SK-N-SH (cell line): ENCODE results near the gene SLC41A3. TPM values are rescaled to one million over a fixed set of nuclear protein-coding genes. Genes with fewer than 3 reads are reported as not detected.

Experiments used
- CTCF ChIA-PET: fragments of 300-600, 350-600 bp; formaldehyde crosslinking; extraction: SDS; loops from one replicate; lab custom pipeline; 2021; lab: Yijun Ruan, JAX
- POLR2A ChIA-PET: fragments of 350-600 bp; sonication (Branson Sonifier 250); formaldehyde crosslinking; extraction: SDS; loops from one replicate; lab custom pipeline; 2020; ENCODE audit warnings: antibody characterized with exemption, inconsistent platforms; lab: Yijun Ruan, JAX
- DNase-seq: peaks from one replicate; pipeline ENCODE4 v3.0.0; 2012
- H2AFZ ChIP-seq: fragments of 200-600 bp; sonication (generic); 2 replicates; pipeline ENCODE4 v1.8.1; 2016; ENCODE audit warnings: antibody characterized with exemption, mild to moderate bottlenecking, low read depth
- H3F3A ChIP-seq: fragments of 200-600 bp; sonication (generic); replicated peaks from 2 replicates; pipeline ENCODE3; 2016; ENCODE audit warnings: antibody characterized with exemption, mild to moderate bottlenecking; ENCODE audit not compliant: insufficient read depth
- H3K27ac ChIP-seq, 2 experiments: fragments of 200-500 bp in 1 of 2; fragments of 200-600 bp in 1 of 2; sonication (Bioruptor generic) in 1 of 2; sonication (generic), shearing (Covaris generic) in 1 of 2; 2 replicates each; pipeline versions ENCODE4 v1.5.1 to v1.6.1; 2014 to 2016; ENCODE audit warnings: low read depth in 2 of 2, inconsistent platforms in 1 of 2, low read length in 1 of 2, mild to moderate bottlenecking in 1 of 2, mixed read lengths in 1 of 2
- H3K27me3 ChIP-seq: fragments of 200-600 bp; sonication (generic), shearing (Covaris generic); 2 replicates; pipeline ENCODE4 v1.6.1; 2016; ENCODE audit warnings: mixed run types; ENCODE audit not compliant: insufficient read depth
- H3K36me3 ChIP-seq, 2 experiments: fragments of 200-500 bp in 1 of 2; fragments of 200-600 bp in 1 of 2; sonication (Bioruptor generic) in 1 of 2; sonication (generic) in 1 of 2; replicated peaks in 1 of 2; 2 replicates each; pipeline versions ENCODE3 to v1.5.1; 2014 to 2016; ENCODE audit warnings: low read length in 1 of 2, mild to moderate bottlenecking in 1 of 2; ENCODE audit not compliant: insufficient read depth in 2 of 2, control insufficient read depth in 1 of 2
- H3K4me1 ChIP-seq, 2 experiments: fragments of 200-500 bp in 1 of 2; fragments of 200-600 bp in 1 of 2; sonication (Bioruptor generic) in 1 of 2; sonication (generic), shearing (Covaris generic) in 1 of 2; 2 replicates each; pipeline versions ENCODE4 v1.5.1 to v1.6.1; 2014 to 2016; ENCODE audit warnings: low read depth in 1 of 2, low read length in 1 of 2, mixed run types in 1 of 2; ENCODE audit not compliant: insufficient read depth in 2 of 2, control insufficient read depth in 1 of 2
- H3K4me2 ChIP-seq: fragments of 200-600 bp; sonication (generic), shearing (Covaris generic); 2 replicates; pipeline ENCODE4 v1.6.1; 2017; ENCODE audit warnings: mixed run types
- H3K4me3 ChIP-seq, 2 experiments: fragments of 200-500 bp in 1 of 2; fragments of 200-600 bp in 1 of 2; sonication (Bioruptor generic) in 1 of 2; sonication (generic), shearing (Covaris generic) in 1 of 2; 2 replicates each; pipeline versions ENCODE4 v1.5.1 to v1.8.1; 2014 to 2016; ENCODE audit warnings: low read depth in 2 of 2, inconsistent platforms in 1 of 2, low read length in 1 of 2, mild to moderate bottlenecking in 1 of 2, mixed read lengths in 1 of 2, moderate library complexity in 1 of 2
- H3K79me2 ChIP-seq: fragments of 200-600 bp; sonication (generic); 2 replicates; pipeline ENCODE4 v1.8.1; 2017; ENCODE audit warnings: mild to moderate bottlenecking; ENCODE audit not compliant: insufficient read depth
- H3K9ac ChIP-seq: fragments of 200-600 bp; sonication (generic); 2 replicates; pipeline ENCODE4 v1.6.1; 2017; ENCODE audit warnings: mixed run types
- H3K9me2 ChIP-seq: fragments of 200-600 bp; sonication (generic); 2 replicates; pipeline ENCODE4 v1.6.1; 2017; ENCODE audit warnings: mixed run types
- H3K9me3 ChIP-seq: fragments of 200-600 bp; sonication (generic); 2 replicates; pipeline ENCODE4 v1.6.1; 2017; ENCODE audit warnings: mixed run types, mild to moderate bottlenecking, moderate library complexity
- H4K20me1 ChIP-seq: fragments of 200-600 bp; sonication (generic); 2 replicates; pipeline ENCODE4 v1.6.1; 2017; ENCODE audit warnings: mild to moderate bottlenecking, mixed run types; ENCODE audit not compliant: insufficient read depth
- CHD2 ChIP-seq: fragments of 150-350 bp; IDR thresholded peaks from 2 replicates; pipeline ENCODE4 v1.6.1; 2018; ENCODE audit warnings: low read length; ENCODE audit not compliant: partially characterized antibody
- EP300 ChIP-seq, 2 experiments: IDR thresholded peaks; 2 replicates each; pipeline versions ENCODE4 v1.4.0 to v1.6.1; 2012; ENCODE audit warnings: borderline replicate concordance in 1 of 2, low read depth in 1 of 2, low read length in 1 of 2
- FOXJ3 ChIP-seq: sonication (generic); formaldehyde crosslinking; IDR thresholded peaks from 2 replicates; pipeline ENCODE4 v1.5.1; 2020; ENCODE audit warnings: mild to moderate bottlenecking, missing genetic modification reagents
- FOXM1 ChIP-seq: IDR thresholded peaks from 2 replicates; pipeline ENCODE4 v1.4.0; 2012; ENCODE audit warnings: low read depth, mild to moderate bottlenecking
- MEF2A ChIP-seq: IDR thresholded peaks from 2 replicates; pipeline ENCODE4 v1.4.0; 2012; ENCODE audit warnings: low read depth, borderline replicate concordance
- POLR2AphosphoS5 ChIP-seq: IDR thresholded peaks from 2 replicates; pipeline ENCODE4 v1.6.1; 2012; ENCODE audit warnings: low read depth, low read length
- RAD21 ChIP-seq: IDR thresholded peaks from 2 replicates; pipeline ENCODE4 v1.6.1; 2012; ENCODE audit warnings: mild to moderate bottlenecking, low read length
- RCOR1 ChIP-seq: fragments of 150-350 bp; IDR thresholded peaks from 2 replicates; pipeline ENCODE4 v1.6.1; 2017; ENCODE audit warnings: antibody characterized with exemption, low read length
- RFX5 ChIP-seq: IDR thresholded peaks from 2 replicates; pipeline ENCODE4 v1.6.1; 2012; ENCODE audit warnings: mild to moderate bottlenecking, improper control_type of control experiment, low read length
- RXRA ChIP-seq: IDR thresholded peaks from 2 replicates; pipeline ENCODE4 v1.4.0; 2012; ENCODE audit warnings: low read depth, mild to moderate bottlenecking, borderline replicate concordance
- SIN3A ChIP-seq: IDR thresholded peaks from 2 replicates; pipeline ENCODE4 v1.6.1; 2012; ENCODE audit warnings: low read depth, mild to moderate bottlenecking, low read length, moderate library complexity, borderline replicate concordance
- WGBS: methylation state at CpG from one replicate; pipeline ENCODE4 v1.1.6; 2017; ENCODE audit warnings: low lambda C conversion rate; 5-methylcytosine and 5-hydroxymethylcytosine counted together
- polyA plus RNA-seq, 3 experiments: library from polyadenylated mRNA; depleted of rRNA; stranded (reverse); fragments of >200 nt; gene quantifications; 2 replicates each; pipeline ENCODE4 v1.2.3, GENCODE V29; 2012
- TF ChIP-seq, protein P1 (sequence below): IDR thresholded peaks from 2 replicates; pipeline ENCODE4 v1.4.0; 2012; ENCODE audit warnings: low read depth, borderline replicate concordance
- TF ChIP-seq, protein P2 (sequence below): IDR thresholded peaks from 2 replicates; pipeline ENCODE4 v1.4.0; 2012; ENCODE audit warnings: low read depth
- TF ChIP-seq, protein P3 (sequence below): IDR thresholded peaks from 2 replicates; pipeline ENCODE4 v1.6.1; 2012; ENCODE audit warnings: mild to moderate bottlenecking, low read depth, low read length, moderate library complexity

The SLC41A3 gene
- polyA plus RNA-seq, 1 of the 3 experiments (the other 2 are of a cell fraction), result 53.4 TPM

DNA sequence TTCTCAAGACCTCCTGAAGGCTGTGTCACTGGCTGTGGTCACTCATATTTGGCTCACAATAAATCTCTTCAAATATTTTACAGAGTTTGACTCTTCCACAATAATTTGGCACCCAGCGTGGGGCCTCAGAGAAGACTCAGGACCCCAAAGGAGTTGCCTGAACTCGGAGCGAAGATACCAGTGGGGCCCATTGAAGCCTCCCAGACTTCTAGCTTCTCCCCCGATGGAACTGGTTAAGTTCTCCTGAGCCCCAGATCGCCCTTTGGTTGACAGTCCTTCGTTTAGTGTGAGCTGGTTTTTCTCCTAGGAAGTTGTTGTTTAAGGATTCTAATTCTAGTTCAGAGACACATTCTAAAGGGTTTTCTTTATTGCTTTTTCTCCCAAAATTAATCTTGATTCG lies 1.4 kb upstream of the SLC41A3 start:
- no peaks in the 10 kb centered on the region for H3F3A ChIP-seq
- peaks cover 0 to 15% of the 10 kb centered on the region in 2 experiments; a peak in 2 of 4 replicates for H3K4me1 ChIP-seq
- CTCF ChIA-PET, result interaction anchor here (0.8 kb wide), 1 partner anchor 49 kb away, joined by 3 read pairs; no protein-coding TSS in a partner anchor
- POLR2A ChIA-PET, result no interaction called here
- TF ChIP-seq SIN3A, result no peak
- TF ChIP-seq, protein P1, sequence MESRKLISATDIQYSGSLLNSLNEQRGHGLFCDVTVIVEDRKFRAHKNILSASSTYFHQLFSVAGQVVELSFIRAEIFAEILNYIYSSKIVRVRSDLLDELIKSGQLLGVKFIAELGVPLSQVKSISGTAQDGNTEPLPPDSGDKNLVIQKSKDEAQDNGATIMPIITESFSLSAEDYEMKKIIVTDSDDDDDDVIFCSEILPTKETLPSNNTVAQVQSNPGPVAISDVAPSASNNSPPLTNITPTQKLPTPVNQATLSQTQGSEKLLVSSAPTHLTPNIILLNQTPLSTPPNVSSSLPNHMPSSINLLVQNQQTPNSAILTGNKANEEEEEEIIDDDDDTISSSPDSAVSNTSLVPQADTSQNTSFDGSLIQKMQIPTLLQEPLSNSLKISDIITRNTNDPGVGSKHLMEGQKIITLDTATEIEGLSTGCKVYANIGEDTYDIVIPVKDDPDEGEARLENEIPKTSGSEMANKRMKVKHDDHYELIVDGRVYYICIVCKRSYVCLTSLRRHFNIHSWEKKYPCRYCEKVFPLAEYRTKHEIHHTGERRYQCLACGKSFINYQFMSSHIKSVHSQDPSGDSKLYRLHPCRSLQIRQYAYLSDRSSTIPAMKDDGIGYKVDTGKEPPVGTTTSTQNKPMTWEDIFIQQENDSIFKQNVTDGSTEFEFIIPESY, result no peak
- TF ChIP-seq CHD2, result no peak
- TF ChIP-seq, protein P2, sequence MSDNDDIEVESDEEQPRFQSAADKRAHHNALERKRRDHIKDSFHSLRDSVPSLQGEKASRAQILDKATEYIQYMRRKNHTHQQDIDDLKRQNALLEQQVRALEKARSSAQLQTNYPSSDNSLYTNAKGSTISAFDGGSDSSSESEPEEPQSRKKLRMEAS, result no peak
- TF ChIP-seq RAD21, result no peak
- no peak for TF ChIP-seq POLR2AphosphoS5
- no peak for TF ChIP-seq MEF2A
- TF ChIP-seq, protein P3, sequence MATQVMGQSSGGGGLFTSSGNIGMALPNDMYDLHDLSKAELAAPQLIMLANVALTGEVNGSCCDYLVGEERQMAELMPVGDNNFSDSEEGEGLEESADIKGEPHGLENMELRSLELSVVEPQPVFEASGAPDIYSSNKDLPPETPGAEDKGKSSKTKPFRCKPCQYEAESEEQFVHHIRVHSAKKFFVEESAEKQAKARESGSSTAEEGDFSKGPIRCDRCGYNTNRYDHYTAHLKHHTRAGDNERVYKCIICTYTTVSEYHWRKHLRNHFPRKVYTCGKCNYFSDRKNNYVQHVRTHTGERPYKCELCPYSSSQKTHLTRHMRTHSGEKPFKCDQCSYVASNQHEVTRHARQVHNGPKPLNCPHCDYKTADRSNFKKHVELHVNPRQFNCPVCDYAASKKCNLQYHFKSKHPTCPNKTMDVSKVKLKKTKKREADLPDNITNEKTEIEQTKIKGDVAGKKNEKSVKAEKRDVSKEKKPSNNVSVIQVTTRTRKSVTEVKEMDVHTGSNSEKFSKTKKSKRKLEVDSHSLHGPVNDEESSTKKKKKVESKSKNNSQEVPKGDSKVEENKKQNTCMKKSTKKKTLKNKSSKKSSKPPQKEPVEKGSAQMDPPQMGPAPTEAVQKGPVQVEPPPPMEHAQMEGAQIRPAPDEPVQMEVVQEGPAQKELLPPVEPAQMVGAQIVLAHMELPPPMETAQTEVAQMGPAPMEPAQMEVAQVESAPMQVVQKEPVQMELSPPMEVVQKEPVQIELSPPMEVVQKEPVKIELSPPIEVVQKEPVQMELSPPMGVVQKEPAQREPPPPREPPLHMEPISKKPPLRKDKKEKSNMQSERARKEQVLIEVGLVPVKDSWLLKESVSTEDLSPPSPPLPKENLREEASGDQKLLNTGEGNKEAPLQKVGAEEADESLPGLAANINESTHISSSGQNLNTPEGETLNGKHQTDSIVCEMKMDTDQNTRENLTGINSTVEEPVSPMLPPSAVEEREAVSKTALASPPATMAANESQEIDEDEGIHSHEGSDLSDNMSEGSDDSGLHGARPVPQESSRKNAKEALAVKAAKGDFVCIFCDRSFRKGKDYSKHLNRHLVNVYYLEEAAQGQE, result no peak
- no peak for TF ChIP-seq FOXJ3 (CRISPR knock-in tag)
- no peak for TF ChIP-seq EP300 (IDR thresholded peaks at IDR 0.05; ENCODE audit: borderline replicate concordance in 1 of 2, low read depth in 1 of 2, low read length in 1 of 2)
- no peak for TF ChIP-seq FOXM1
- no peak for TF ChIP-seq RFX5
- no peak for TF ChIP-seq RCOR1
- TF ChIP-seq RXRA, result no peak
- H3K27me3 ChIP-seq, result no peaks in the 10 kb centered on the region
- DNase-seq, result no peak
- no peak overlapping the region for H3K9ac ChIP-seq
- H3K36me3 ChIP-seq, result no peaks in the 10 kb centered on the region
- 81% methylated on average over 4 of the region's 7 CpGs for WGBS
- no peak overlapping the region for H3K27ac ChIP-seq
- no peaks in the 10 kb centered on the region for H3K9me2 ChIP-seq
- no peak overlapping the region for H3K4me3 ChIP-seq
- peaks cover 4% of the 10 kb centered on the region; the same call in 1 of the 2 replicates for H3K79me2 ChIP-seq
- H2AFZ ChIP-seq, result no peak overlapping the region
- no peak overlapping the region for H3K4me2 ChIP-seq
- H3K9me3 ChIP-seq, result peaks cover 14% of the 10 kb centered on the region; the same call in 1 of the 2 replicates
- H4K20me1 ChIP-seq, result no peaks in the 10 kb centered on the region
